CD4-positive, alpha-beta T cell treated with Interferon gamma for 1 hour (primary cell): Measurements from ENCODE around the gene SASS6.

Experiments
- DNase-seq: peaks from one replicate; pipeline ENCODE4 v3.0.0-alpha.2; 2020

Gene SASS6

DNA sequence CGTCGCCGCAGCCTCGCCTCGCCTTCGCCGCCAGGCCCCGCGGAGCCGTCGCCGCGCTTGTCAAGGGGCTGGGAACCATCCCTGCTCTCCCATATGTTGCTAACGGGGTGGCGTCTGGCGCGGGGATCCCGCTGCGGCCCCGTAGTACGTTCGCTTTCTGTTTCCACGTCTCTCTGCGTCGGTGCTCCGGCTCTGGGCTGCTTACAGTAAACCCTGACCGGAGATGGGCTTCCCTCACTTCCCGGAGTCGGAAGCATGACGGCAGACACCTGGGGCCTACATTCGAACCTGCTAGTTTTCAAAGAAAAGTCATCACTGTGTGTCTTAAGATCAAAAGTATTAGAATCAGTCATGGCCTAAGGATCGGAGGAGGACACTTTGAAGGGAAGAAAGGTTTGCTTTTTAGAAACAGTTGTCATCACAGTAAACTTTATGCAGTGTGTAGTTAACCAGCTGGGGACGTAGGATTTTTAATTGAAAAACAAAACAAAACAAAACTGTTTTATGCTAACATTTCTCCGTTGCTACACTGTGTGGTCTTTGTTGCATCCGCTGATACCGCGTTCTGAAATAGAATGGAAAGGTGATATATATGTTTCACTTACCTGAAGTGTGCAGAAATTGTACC lies 94.0 kb downstream of the SASS6 start:
- DNase-seq = peak; percentile 79

DNA sequence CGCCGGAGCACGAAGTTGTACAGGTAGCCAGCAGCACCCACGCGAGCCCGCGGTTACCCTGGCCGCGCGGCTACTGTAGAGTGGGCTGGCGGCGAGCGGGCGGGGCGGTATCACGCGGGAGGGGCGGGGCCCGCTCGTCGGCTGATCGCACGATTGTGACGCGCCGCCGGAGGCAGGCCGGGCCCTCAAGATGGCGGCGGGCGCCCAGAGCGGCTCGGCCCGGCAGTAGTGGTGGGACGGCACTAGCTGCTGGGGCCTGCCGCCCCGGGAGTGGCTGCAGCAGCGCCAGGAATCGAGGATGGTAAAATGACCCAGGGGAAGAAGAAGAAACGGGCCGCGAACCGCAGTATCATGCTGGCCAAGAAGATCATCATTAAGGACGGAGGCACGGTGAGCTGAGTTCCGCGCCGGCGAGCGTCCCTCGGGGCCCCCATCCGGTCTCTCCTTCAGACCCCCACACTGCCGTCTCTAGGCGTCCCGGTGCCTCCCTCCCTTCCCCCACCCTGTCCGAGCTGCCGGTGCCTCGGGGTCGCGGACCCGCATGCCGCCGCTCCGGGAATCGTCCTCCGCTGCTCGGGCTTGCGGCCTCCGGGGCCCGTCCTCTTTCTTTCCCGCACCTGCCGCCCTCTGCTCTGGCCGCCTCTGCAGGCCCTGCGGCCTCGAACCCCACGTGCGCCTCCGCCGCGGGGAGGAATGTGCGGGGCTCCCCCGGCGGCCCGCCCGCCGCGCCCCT lies 94.6 kb downstream of the SASS6 start:
- peak; percentile 89 for DNase-seq

DNA sequence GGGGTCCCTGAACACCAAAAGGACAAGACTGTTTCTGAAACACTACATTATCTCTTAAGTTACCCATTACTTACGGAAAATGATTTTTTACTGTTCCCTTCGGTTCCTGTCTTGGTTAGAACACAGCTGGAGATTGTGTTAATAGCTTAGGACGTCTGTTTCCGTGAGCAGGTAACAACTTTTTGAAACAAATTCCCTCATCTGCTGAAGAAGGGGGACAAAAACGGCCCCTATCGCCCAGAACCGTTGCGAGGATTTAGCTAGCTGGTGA lies 95.1 kb downstream of the SASS6 start:
- DNase-seq = no peak

DNA sequence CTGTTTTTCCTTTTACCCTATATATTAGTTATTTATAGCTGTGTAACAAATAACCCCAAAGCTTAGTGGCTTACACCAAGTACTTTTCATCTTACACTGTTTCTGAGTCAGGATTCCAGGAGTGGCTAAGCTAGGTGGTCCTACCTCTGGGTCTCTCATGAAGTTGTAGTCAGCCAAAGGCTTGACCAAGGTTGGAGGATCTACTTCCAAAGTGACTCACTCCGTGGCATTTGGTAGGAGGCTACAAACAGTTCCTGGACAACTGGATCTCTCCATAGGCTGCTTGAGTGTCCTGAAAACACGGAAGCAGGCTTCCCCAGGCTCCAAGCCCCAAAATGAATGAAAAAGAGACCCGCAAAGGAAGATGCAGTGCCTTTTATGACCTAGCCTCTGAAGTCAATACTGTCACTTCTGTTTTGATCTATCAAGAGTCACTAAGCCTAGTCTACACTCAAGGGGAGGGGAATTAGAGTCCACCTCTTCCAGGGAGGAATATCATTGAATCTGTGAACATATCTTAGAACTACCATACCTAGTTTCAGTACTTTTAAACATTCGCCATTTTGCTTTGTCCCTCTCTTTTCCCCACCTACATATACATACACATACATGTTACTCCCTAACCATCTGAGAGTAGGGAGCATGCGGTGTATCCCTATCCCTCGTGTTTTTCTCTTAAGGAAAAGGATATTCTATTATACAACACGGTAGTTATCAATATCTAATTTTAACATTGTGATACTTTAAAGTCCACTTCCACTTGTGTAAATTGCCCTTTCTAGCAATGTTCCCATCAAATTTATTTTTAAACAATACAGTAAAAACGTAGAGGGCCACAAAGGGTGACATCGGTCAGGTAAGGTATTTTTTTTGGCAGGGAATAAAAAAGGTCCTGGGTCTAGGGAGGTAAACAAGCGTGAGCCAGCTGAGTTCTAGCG lies 95.7 kb downstream of the SASS6 start:
- no peak for DNase-seq

DNA sequence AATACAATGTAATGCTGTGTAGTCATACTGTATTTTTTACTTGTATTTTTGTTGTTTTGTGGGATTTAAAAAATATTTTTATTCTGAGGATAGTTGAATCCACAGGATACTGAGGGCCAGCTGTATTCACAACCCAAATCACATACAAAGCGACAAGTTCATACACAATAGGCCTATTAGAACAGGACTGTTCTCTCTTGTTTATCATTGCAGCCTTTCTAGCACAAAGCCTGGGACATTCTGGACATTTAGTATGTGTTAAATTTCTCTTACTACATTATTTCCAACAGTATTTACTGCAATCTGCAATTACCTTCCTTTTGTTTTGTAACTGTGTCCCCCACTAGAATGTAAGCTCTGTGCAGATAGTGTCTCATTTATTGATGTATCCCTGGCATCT lies 97.5 kb downstream of the SASS6 start:
- DNase-seq = no peak

DNA sequence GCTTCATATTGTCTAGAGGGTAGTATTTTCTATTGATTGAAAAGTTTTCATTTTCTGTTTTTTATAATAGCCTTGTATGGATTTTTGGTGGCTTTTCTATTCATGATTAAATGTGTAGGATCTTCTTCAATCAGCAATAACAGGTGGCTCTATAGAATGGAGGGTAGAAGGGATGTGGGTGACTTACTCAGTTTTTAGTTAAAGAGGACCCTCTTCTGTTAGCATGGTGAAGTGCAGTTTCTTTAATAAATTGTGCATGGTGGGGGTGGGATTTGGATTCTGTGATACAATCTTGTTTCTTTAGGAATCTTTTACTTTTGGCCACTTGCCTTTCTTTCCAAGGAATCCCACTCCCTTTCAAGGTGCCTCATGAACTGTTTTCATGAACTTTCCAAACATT lies 98.3 kb downstream of the SASS6 start:
- DNase-seq = no peak
